Transverse colon (tissue), 4 donors: ENCODE data around the gene SZT2. TPM values are rescaled to one million over a fixed set of nuclear protein-coding genes. Genes with fewer than 3 reads are reported as not detected.

Source experiments
- DNase-seq: peaks from one replicate; pipeline ENCODE4 v3.0.0-alpha.2; 2019
- H3K27ac ChIP-seq, 4 donors: fragments of 200-600 bp; sonication (generic); 2 replicates each; pipeline ENCODE4 v1.5.1; 2016 to 2018; ENCODE audit warnings: inconsistent platforms in 4 of 4
- H3K27me3 ChIP-seq: fragments of 200-600 bp; sonication (generic); 2 replicates; pipeline ENCODE4 v1.5.1; 2017; ENCODE audit warnings: inconsistent platforms
- H3K36me3 ChIP-seq, 4 donors: fragments of 200-600 bp; sonication (generic); 2 replicates each; pipeline ENCODE4 v1.5.1; 2017 to 2019; ENCODE audit warnings: inconsistent platforms in 4 of 4
- H3K4me1 ChIP-seq, 4 donors: fragments of 200-600 bp; sonication (generic); 2 replicates each; pipeline ENCODE4 v1.5.1; 2017 to 2020; ENCODE audit warnings: inconsistent platforms in 4 of 4
- H3K4me3 ChIP-seq, 4 donors: fragments of 200-600 bp; sonication (generic); 1 replicate in 1 of 4; 2 replicates in 3 of 4; pipeline versions ENCODE4 v1.5.1 to v1.6.1; 2017 to 2019; ENCODE audit warnings: inconsistent platforms in 4 of 4
- H3K9me3 ChIP-seq, 2 donors: fragments of 200-600 bp; sonication (generic); 2 replicates each; pipeline ENCODE4 v1.5.1; 2017 to 2019; ENCODE audit warnings: inconsistent platforms in 2 of 2
- CTCF ChIP-seq, 5 experiments: fragments of 200-600 bp in 3 of 5; fragments of 450-650 bp in 2 of 5; sonication (generic) in 3 of 5; IDR thresholded peaks; 1 replicate in 2 of 5; 2 replicates in 3 of 5; pipeline ENCODE4 v1.5.1; 2016 to 2017; ENCODE audit warnings: antibody characterized with exemption in 5 of 5, inconsistent platforms in 3 of 5, mild to moderate bottlenecking in 2 of 5, moderate library complexity in 1 of 5
- EP300 ChIP-seq: sonication (generic); formaldehyde crosslinking; IDR thresholded peaks from one replicate; pipeline ENCODE4 v1.6.1; 2017; ENCODE audit warnings: antibody characterized with exemption, low read depth
- POLR2A ChIP-seq: fragments of 450-650 bp; IDR thresholded peaks from one replicate; pipeline ENCODE4 v1.6.1; 2016; ENCODE audit warnings: antibody characterized with exemption, mild to moderate bottlenecking, moderate library complexity
- POLR2AphosphoS5 ChIP-seq, 3 donors: sonication (generic); formaldehyde crosslinking; IDR thresholded peaks; one replicate each; pipeline ENCODE4 v1.6.1; 2016; ENCODE audit warnings: antibody characterized with exemption in 3 of 3
- WGBS, 2 donors: methylation state at CpG; one replicate each; pipeline ENCODE4 v1.1.5; 2018; ENCODE audit warnings: low coverage in 1 of 2; 5-methylcytosine and 5-hydroxymethylcytosine counted together
- in situ Hi-C, 4 donors: fragments of 200-750 bp; cut with MboI; loops; one replicate each; pipeline versions ENCODE4 v1.15.0 to v1.15.1; 2017; ENCODE audit warnings: low sequenced_read_pairs in 3 of 4, low pct_ligation_motif_present in 1 of 4, low pct_unique_long_range_greater_than_20kb in 1 of 4
- intact Hi-C: fragments of 100-400 bp; cut with DNase I; formaldehyde crosslinking; loops from one replicate; pipeline ENCODE4 v1.15.1; 2023; ENCODE audit warnings: low total_unique reads
- total RNA-seq, 4 donors: library from RNA; depleted of rRNA; stranded (reverse); fragments of >200 nt; gene quantifications; one replicate each; pipeline ENCODE4 v1.1.0, GENCODE V29; 2016

The SZT2 gene
- total RNA-seq, 4 donors from 2014 or later: 43.1 to 106 (median 82.2) TPM

GRCh38 chr1:43482215-43482614, 92.5 kb downstream of the SZT2 start:
- Histone ChIP-seq H3K9me3 (no peaks in the 10 kb centered on the region), H3K4me1 (peaks cover 0 to 6% (median 0%) of the 10 kb centered on the region in 4 donors), H3K27ac (peak overlapping the region in 2 of 4 donors; percentile 45 to 55), H3K27me3 (no peaks in the 10 kb centered on the region), H3K4me3 (no peak overlapping the region), H3K36me3 (no peaks in the 10 kb centered on the region)
- in situ Hi-C loops: no loop called here
- no peak for DNase-seq
- 52% methylated on average over 1 of the region's 1 CpG; no CpG with 5 or more reads in 1 of the 2 donors for WGBS, 2 donors
- TF ChIP-seq CTCF (IDR thresholded peaks at IDR 0.05): no peak
- no peak for TF ChIP-seq EP300
- no peak for TF ChIP-seq POLR2AphosphoS5 (IDR thresholded peaks at IDR 0.05)
- TF ChIP-seq POLR2A: no peak
- intact Hi-C loops: no loop called here

GRCh38 chr1:43484367-43484766, 94.7 kb downstream of the SZT2 start:
- in situ Hi-C loops: no loop called here
- WGBS, 2 donors: 83 to 97% methylated on average over 2 of the region's 2 CpGs
- intact Hi-C loops: no loop called here

GRCh38 chr1:43488165-43488564, 98.5 kb downstream of the SZT2 start:
- 73 to 100% methylated on average over 1 of the region's 1 CpG for WGBS, 2 donors
- intact Hi-C loops: loop anchor here (1.0 kb wide), 1 partner anchor 26 kb away; no protein-coding TSS in a partner anchor
- in situ Hi-C loops: no loop called here
- Histone ChIP-seq H3K27me3 (no peaks in the 10 kb centered on the region), H3K36me3 (no peaks in the 10 kb centered on the region), H3K4me1 (no peaks in the 10 kb centered on the region), H3K27ac (no peak overlapping the region), H3K4me3 (no peak overlapping the region), H3K9me3 (peaks cover 0 to 7% of the 10 kb centered on the region in 2 donors)
- TF ChIP-seq POLR2A (no peak), EP300 (no peak), POLR2AphosphoS5 (IDR thresholded peaks at IDR 0.05) (no peak), CTCF (IDR thresholded peaks at IDR 0.05) (no peak)
- no peak for DNase-seq

More at GRCh38 chr1:43484367-43484766, 94.7 kb downstream of the SZT2 start:
- no peak for TF ChIP-seq POLR2AphosphoS5 (IDR thresholded peaks at IDR 0.05)
- TF ChIP-seq POLR2A: no peak
- no peak for TF ChIP-seq CTCF (IDR thresholded peaks at IDR 0.05)
- TF ChIP-seq EP300: no peak
- no peaks in the 10 kb centered on the region for H3K36me3 ChIP-seq
- H3K27ac ChIP-seq: no peak overlapping the region
- no peaks in the 10 kb centered on the region for H3K27me3 ChIP-seq
- DNase-seq: no peak
- no peak overlapping the region for H3K4me3 ChIP-seq
- H3K4me1 ChIP-seq: peaks cover 0 to 6% (median 0%) of the 10 kb centered on the region in 4 donors
- H3K9me3 ChIP-seq: peaks cover 0 to 7% of the 10 kb centered on the region in 2 donors

DNA sequence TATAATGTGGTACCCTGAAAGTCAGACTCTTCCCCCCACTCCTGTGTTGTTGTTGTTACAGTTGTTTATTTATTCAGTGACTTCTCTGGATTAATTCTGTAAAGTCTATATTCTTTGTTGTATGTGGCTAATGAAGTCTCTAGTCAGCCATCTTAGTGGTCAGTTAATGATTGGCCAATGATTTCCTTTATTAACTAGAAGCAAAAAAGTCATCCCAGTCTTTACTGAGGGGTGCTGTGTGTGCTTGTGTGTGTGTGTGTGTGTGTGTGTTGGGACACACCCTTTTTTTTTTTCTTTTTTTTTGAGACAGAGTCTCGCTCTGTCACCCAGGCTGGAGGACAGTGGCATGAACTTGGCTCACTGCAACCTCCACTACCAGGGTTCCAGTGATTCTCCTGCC, 101.4 kb downstream of the SZT2 start:
- Histone ChIP-seq H3K36me3 (no peaks in the 10 kb centered on the region), H3K27ac (no peak overlapping the region), H3K27me3 (no peaks in the 10 kb centered on the region), H3K4me3 (no peak overlapping the region), H3K4me1 (no peaks in the 10 kb centered on the region), H3K9me3 (peaks cover 0 to 7% of the 10 kb centered on the region in 2 donors)
- in situ Hi-C loops (no loop called here), intact Hi-C loops (no loop called here)
- no peak for DNase-seq
- WGBS, 2 donors: 95 to 100% methylated on average over 1 of the region's 1 CpG
- no peak for TF ChIP-seq EP300

GRCh38 chr1:43492826-43493225, 103.1 kb downstream of the SZT2 start:
- intact Hi-C loops: no loop called here
- no peaks in the 10 kb centered on the region for H3K36me3 ChIP-seq
- H3K27ac ChIP-seq: no peak overlapping the region
- WGBS, 2 donors: 50 to 70% methylated on average over 1 to 2 of the region's 2 CpGs
- DNase-seq: no peak
- no peaks in the 10 kb centered on the region for H3K27me3 ChIP-seq
- H3K4me3 ChIP-seq: no peak overlapping the region
- no peaks in the 10 kb centered on the region for H3K4me1 ChIP-seq
- peaks cover 0 to 6% of the 10 kb centered on the region in 2 donors for H3K9me3 ChIP-seq
- TF ChIP-seq POLR2AphosphoS5 (IDR thresholded peaks at IDR 0.05) (no peak), CTCF (IDR thresholded peaks at IDR 0.05) (no peak)
- in situ Hi-C loops: no loop called here
